HepG2 (cell line): ENCODE measurements around the gene GRIK3. TPM values are rescaled to one million over a fixed set of nuclear protein-coding genes. Genes with fewer than 3 reads are reported as not detected.

Experiments
- ATAC-seq: fragments of 200-7000 bp; cut with Tn5 transposase; 3 replicates; pipeline ENCODE4 v1.9.1; 2020; ENCODE audit warnings: mild to moderate bottlenecking, moderate library complexity
- BruUV-seq: library from RNA; stranded (reverse); fragments of 400-500 nt; replicated peaks from 2 replicates; lab custom pipeline; 2021; lab: Mats Ljungman, UMichigan
- CTCF ChIA-PET: fragments of 300-600 bp; formaldehyde crosslinking; extraction: SDS; loops from one replicate; lab custom pipeline; 2021; ENCODE audit warnings: low total read pairs, inconsistent platforms, low intra/inter-chr PET ratio; lab: Yijun Ruan, JAX
- POLR2A ChIA-PET: fragments of 350-600 bp; sonication (Branson Sonifier 250); formaldehyde crosslinking; loops from one replicate; lab custom pipeline; 2020; ENCODE audit warnings: antibody characterized with exemption, inconsistent platforms; lab: Yijun Ruan, JAX
- DNase-seq: peaks from one replicate; pipeline ENCODE4 v3.0.0-alpha.2; 2015; ENCODE audit warnings: low spot score
- FAIRE-seq: peaks from 3 replicates; lab custom pipeline; 2011; peaks lifted over from hg19 to GRCh38; lab: Jason Lieb, UNC
- H2AFZ ChIP-seq: one replicate; pipeline ENCODE4 v1.6.1; 2011; ENCODE audit warnings: low read length, inconsistent platforms
- H3K27ac ChIP-seq: fragments of 300-600 bp; 3 replicates; pipeline ENCODE4 v1.8.0; 2011; ENCODE audit warnings: mixed run types, mild to moderate bottlenecking, mixed read lengths, low read length, inconsistent platforms; ENCODE audit not compliant: insufficient read depth; ENCODE audit errors: extremely low read length
- H3K27me3 ChIP-seq, 2 experiments: fragments of 200-600 bp in 1 of 2; 2 replicates in 1 of 2; 3 replicates in 1 of 2; pipeline versions ENCODE4 v1.6.0 to v1.8.0; 2011; ENCODE audit warnings: low read length in 2 of 2, mild to moderate bottlenecking in 2 of 2, moderate library complexity in 2 of 2, inconsistent platforms in 1 of 2; ENCODE audit not compliant: insufficient read depth in 2 of 2, control insufficient read depth in 1 of 2
- H3K36me3 ChIP-seq, 2 experiments: fragments of 200-600 bp in 1 of 2; replicated peaks in 1 of 2; 2 replicates in 1 of 2; 3 replicates in 1 of 2; pipeline versions ENCODE4 v1.5.1 to v1.8.0; 2011; ENCODE audit warnings: low read length in 2 of 2, inconsistent platforms in 1 of 2; ENCODE audit not compliant: insufficient read depth in 2 of 2, control insufficient read depth in 1 of 2
- H3K4me1 ChIP-seq: 2 replicates; pipeline ENCODE4 v1.5.1; 2012; ENCODE audit warnings: low read length, inconsistent platforms; ENCODE audit not compliant: insufficient read depth
- H3K4me2 ChIP-seq: 2 replicates; pipeline ENCODE4 v1.6.0; 2011; ENCODE audit warnings: low read depth, low read length, inconsistent platforms
- H3K4me3 ChIP-seq, 3 experiments: fragments of 200-600 bp in 1 of 3; sonication (generic), shearing (Covaris generic) in 1 of 3; replicated peaks in 1 of 3; 2 replicates each; pipeline ENCODE4 v1.5.1; 2011 to 2016; ENCODE audit warnings: low read length in 3 of 3, inconsistent platforms in 2 of 3, low read depth in 2 of 3, mild to moderate bottlenecking in 2 of 3, control low read depth in 1 of 3, mixed read lengths in 1 of 3; ENCODE audit not compliant: insufficient read depth in 1 of 3
- H3K79me2 ChIP-seq: one replicate; pipeline ENCODE4 v1.6.1; 2011; ENCODE audit warnings: low read length, inconsistent platforms; ENCODE audit not compliant: insufficient read depth
- H3K9ac ChIP-seq: 2 replicates; pipeline ENCODE4 v1.6.0; 2011; ENCODE audit warnings: mild to moderate bottlenecking, low read depth, low read length, inconsistent platforms; ENCODE audit not compliant: insufficient read depth
- H3K9me3 ChIP-seq: 2 replicates; pipeline ENCODE4 v1.5.1; 2012; ENCODE audit warnings: mild to moderate bottlenecking, low read length
- H4K20me1 ChIP-seq: 2 replicates; pipeline ENCODE4 v1.6.0; 2011; ENCODE audit warnings: inconsistent platforms, mild to moderate bottlenecking, low read length, moderate library complexity; ENCODE audit not compliant: insufficient read depth
- ADNP ChIP-seq: sonication (generic); formaldehyde crosslinking; IDR thresholded peaks from 2 replicates; pipeline ENCODE4 v1.4.0; 2020; ENCODE audit warnings: missing genetic modification reagents
- ATF7 ChIP-seq, 2 experiments: fragments of 450-650 bp in 1 of 2; sonication (generic) in 1 of 2; formaldehyde crosslinking in 1 of 2; IDR thresholded peaks; 2 replicates each; pipeline versions ENCODE4 v1.4.0 to v1.6.1; 2016 to 2020; ENCODE audit warnings: antibody characterized with exemption in 1 of 2, mild to moderate bottlenecking in 1 of 2, missing genetic modification reagents in 1 of 2
- CBX5 ChIP-seq: sonication (generic); formaldehyde crosslinking; IDR thresholded peaks from 2 replicates; pipeline ENCODE4 v1.4.0; 2020; ENCODE audit warnings: missing genetic modification reagents, borderline replicate concordance
- CEBPB ChIP-seq: IDR thresholded peaks from 2 replicates; pipeline ENCODE4 v1.6.1; 2011; ENCODE audit warnings: low read depth, low read length, improper control_type of control experiment, borderline replicate concordance
- GATAD1 ChIP-seq: IDR thresholded peaks from 2 replicates; pipeline ENCODE4 v1.6.1; 2016; ENCODE audit warnings: missing genetic modification reagents, missing compliant biosample characterization
- JUND ChIP-seq: sonication (generic); formaldehyde crosslinking; IDR thresholded peaks from 2 replicates; pipeline ENCODE4 v1.8.0; 2022; ENCODE audit warnings: mild to moderate bottlenecking, missing genetic modification reagents
- NKX3-1 ChIP-seq: sonication (generic); formaldehyde crosslinking; IDR thresholded peaks from 2 replicates; pipeline ENCODE4 v1.5.0; 2020; ENCODE audit warnings: missing genetic modification reagents
- RFX3 ChIP-seq: IDR thresholded peaks from 2 replicates; pipeline ENCODE4 v1.6.1; 2016; ENCODE audit warnings: missing biosample characterization, missing genetic modification reagents
- SRSF1 ChIP-seq: fragments of 200-400 bp; formaldehyde crosslinking; optimal IDR thresholded peaks from 2 replicates; pipeline ENCODE3; 2017; ENCODE audit warnings: mild to moderate bottlenecking, low read depth, low read length, moderate library complexity
- STAG1 ChIP-seq: sonication (generic); formaldehyde crosslinking; IDR thresholded peaks from 2 replicates; pipeline ENCODE4 v1.4.0; 2020; ENCODE audit warnings: missing genetic modification reagents
- TCF7 ChIP-seq: sonication (generic); IDR thresholded peaks from 2 replicates; pipeline ENCODE4 v1.6.1; 2016; ENCODE audit warnings: antibody characterized with exemption, low read depth
- ZKSCAN5 ChIP-seq: sonication (generic); formaldehyde crosslinking; IDR thresholded peaks from 2 replicates; pipeline ENCODE4 v1.5.1; 2020; ENCODE audit warnings: mild to moderate bottlenecking, missing genetic modification reagents
- ZNF253 ChIP-seq: sonication (generic); formaldehyde crosslinking; IDR thresholded peaks from 2 replicates; pipeline ENCODE4 v1.8.0; 2022; ENCODE audit warnings: mild to moderate bottlenecking, missing genetic modification reagents, borderline replicate concordance
- ZSCAN12 ChIP-seq: sonication (generic); formaldehyde crosslinking; IDR thresholded peaks from 2 replicates; pipeline ENCODE4 v1.9.0; 2021; ENCODE audit warnings: mild to moderate bottlenecking, missing genetic modification reagents
- WGBS: methylation state at CpG from one replicate; pipeline ENCODE4 v1.1.6; 2017; ENCODE audit warnings: low lambda C conversion rate; 5-methylcytosine and 5-hydroxymethylcytosine counted together
- in situ Hi-C: cut with HindIII; loops from 2 replicates; pipeline ENCODE4 v1.10.0; 2017; ENCODE audit warnings: low pct_unique_long_range_greater_than_20kb; ENCODE audit not compliant: extremely low pct_ligation_motif_present
- intact Hi-C: fragments of 100-400 bp; cut with micrococcal nuclease; formaldehyde crosslinking; loops from one replicate; pipeline ENCODE4 v1.10.0; 2022; ENCODE audit not compliant: unreplicated experiment
- polyA plus RNA-seq, 8 experiments: library from polyadenylated mRNA; depleted of rRNA in 3 of 8; stranded (reverse) in 7 of 8; unstranded in 1 of 8; fragments of >200 nt; fragmentation: Illumina TruSeq in 4 of 8; extraction: Trizol in 4 of 8; gene quantifications; 2 replicates each; pipeline versions ENCODE4 v1.2.1 to v1.2.3, GENCODE V29; 2011 to 2016; ENCODE audit warnings: low read depth in 4 of 8, missing spikeins in 1 of 8, mixed read lengths in 1 of 8; ENCODE audit not compliant: insufficient read depth in 1 of 8
- total RNA-seq, 5 experiments: library from RNA; depleted of rRNA; stranded (reverse); fragments of >200 nt; fragmentation: Illumina TruSeq; extraction: Trizol; gene quantifications; 2 replicates each; pipeline ENCODE4 v1.2.3, GENCODE V29; 2016; ENCODE audit warnings: low read depth in 1 of 5
- TF ChIP-seq, protein P1 (sequence below): IDR thresholded peaks from 2 replicates; pipeline ENCODE4 v1.6.1; 2016; ENCODE audit warnings: missing genetic modification reagents, missing compliant biosample characterization
- TF ChIP-seq, protein P2 (sequence below), 2 experiments: IDR thresholded peaks; 2 replicates each; pipeline ENCODE4 v1.6.1; 2011 to 2012; ENCODE audit warnings: low read length in 2 of 2, borderline replicate concordance in 1 of 2, low read depth in 1 of 2, mild to moderate bottlenecking in 1 of 2, moderate library complexity in 1 of 2

GRIK3 gene
- total and polyA plus RNA-seq, 2 of the 13 experiments (the other 11 are each of a cell fraction or from before 2014, with no cell fraction given) = not detected

DNA sequence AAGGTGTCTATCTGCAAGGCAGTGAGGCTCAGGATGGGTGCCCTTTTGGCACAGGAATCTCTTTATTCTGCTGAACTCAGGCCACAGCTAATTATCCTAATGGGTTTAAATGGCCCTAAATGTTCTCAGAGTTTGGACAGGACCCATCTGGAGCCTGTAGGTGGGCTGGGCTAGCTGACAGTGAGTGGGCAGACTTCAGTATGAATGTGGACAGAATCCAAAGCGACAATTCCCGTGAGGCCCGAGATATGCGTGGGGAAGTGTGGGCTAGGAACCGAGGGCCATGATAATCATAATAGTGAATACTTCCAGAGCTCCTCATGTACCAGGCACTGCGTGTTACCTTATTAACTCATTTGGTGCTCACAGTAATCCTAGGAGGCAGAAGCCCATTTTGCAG is 165.3 kb downstream of the GRIK3 start:
- no TSS peak for BruUV-seq
- DNase-seq (no peak), ATAC-seq (no peak), FAIRE-seq (no peak)
- TF ChIP-seq ATF7 (IDR thresholded peaks at IDR 0.05) (no peak), ATF7 (CRISPR knock-in tag; IDR thresholded peaks at IDR 0.05) (no peak), ZSCAN12 (no peak), NKX3-1 (no peak), CEBPB (no peak), GATAD1 (no peak), ADNP (CRISPR knock-in tag) (no peak), ZNF253 (no peak), TCF7 (no peak), RFX3 (no peak), ZKSCAN5 (no peak), STAG1 (CRISPR knock-in tag) (no peak), JUND (CRISPR knock-in tag) (no peak), SRSF1 (no peak), CBX5 (CRISPR knock-in tag) (no peak)
- TF ChIP-seq, protein P1, sequence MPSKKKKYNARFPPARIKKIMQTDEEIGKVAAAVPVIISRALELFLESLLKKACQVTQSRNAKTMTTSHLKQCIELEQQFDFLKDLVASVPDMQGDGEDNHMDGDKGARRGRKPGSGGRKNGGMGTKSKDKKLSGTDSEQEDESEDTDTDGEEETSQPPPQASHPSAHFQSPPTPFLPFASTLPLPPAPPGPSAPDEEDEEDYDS (CRISPR knock-in tag) = no peak
- TF ChIP-seq, protein P2, sequence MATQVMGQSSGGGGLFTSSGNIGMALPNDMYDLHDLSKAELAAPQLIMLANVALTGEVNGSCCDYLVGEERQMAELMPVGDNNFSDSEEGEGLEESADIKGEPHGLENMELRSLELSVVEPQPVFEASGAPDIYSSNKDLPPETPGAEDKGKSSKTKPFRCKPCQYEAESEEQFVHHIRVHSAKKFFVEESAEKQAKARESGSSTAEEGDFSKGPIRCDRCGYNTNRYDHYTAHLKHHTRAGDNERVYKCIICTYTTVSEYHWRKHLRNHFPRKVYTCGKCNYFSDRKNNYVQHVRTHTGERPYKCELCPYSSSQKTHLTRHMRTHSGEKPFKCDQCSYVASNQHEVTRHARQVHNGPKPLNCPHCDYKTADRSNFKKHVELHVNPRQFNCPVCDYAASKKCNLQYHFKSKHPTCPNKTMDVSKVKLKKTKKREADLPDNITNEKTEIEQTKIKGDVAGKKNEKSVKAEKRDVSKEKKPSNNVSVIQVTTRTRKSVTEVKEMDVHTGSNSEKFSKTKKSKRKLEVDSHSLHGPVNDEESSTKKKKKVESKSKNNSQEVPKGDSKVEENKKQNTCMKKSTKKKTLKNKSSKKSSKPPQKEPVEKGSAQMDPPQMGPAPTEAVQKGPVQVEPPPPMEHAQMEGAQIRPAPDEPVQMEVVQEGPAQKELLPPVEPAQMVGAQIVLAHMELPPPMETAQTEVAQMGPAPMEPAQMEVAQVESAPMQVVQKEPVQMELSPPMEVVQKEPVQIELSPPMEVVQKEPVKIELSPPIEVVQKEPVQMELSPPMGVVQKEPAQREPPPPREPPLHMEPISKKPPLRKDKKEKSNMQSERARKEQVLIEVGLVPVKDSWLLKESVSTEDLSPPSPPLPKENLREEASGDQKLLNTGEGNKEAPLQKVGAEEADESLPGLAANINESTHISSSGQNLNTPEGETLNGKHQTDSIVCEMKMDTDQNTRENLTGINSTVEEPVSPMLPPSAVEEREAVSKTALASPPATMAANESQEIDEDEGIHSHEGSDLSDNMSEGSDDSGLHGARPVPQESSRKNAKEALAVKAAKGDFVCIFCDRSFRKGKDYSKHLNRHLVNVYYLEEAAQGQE (IDR thresholded peaks at IDR 0.05; ENCODE audit: borderline replicate concordance in 1 of 2, low read depth in 1 of 2, low read length in 2 of 2) = no peak
- 0% methylated on average over 5 of the region's 6 CpGs for WGBS
- ChIA-PET CTCF (no interaction called here), POLR2A (no interaction called here)
- Histone ChIP-seq H3K27ac (no peak overlapping the region), H3K9me3 (no peaks in the 10 kb centered on the region), H3K4me1 (no peaks in the 10 kb centered on the region), H3K4me2 (no peak overlapping the region), H3K4me3 (no peak overlapping the region), H3K79me2 (no peaks in the 10 kb centered on the region), H4K20me1 (no peaks in the 10 kb centered on the region), H3K27me3 (no peaks in the 10 kb centered on the region; a peak in 1 of 5 replicates), H3K9ac (no peak overlapping the region), H2AFZ (no peak overlapping the region), H3K36me3 (no peaks in the 10 kb centered on the region)
- in situ Hi-C loops (no loop called here), intact Hi-C loops (no loop called here)
